ENCODE measurements around the gene CD81. TPM values are rescaled to one million over a fixed set of nuclear protein-coding genes. Genes with fewer than 3 reads are reported as not detected.

CD81 gene
- total and polyA plus RNA-seq, 2 donors (not counting 1 experiment from before 2014, with no cell fraction given) = 438 to 611 TPM

GRCh38 chr11:2367266-2368160 is 9.6 kb upstream of the CD81 start:
- TF ChIP-seq EZH2 (IDR thresholded peaks at IDR 0.05; ENCODE audit: low read length, missing control alignments) (no peak), CTCF (conservative IDR thresholded peaks at IDR 0.05 in 1 of 2, IDR thresholded peaks at IDR 0.05 in 1 of 2; ENCODE audit: low read depth in 1 of 2, low read length in 2 of 2) (no peak)
- DNase-seq (ENCODE audit: low read depth in 2 of 2) = no peak
- Histone ChIP-seq H3K9ac (ENCODE audit: insufficient read depth, low read length) (no peak overlapping the region), H3K4me2 (ENCODE audit: extremely low read depth, insufficient read depth, low read length) (no peak overlapping the region), H3K4me1 (ENCODE audit: control insufficient read depth, extremely low read depth, insufficient read depth, low read length) (no peaks in the 10 kb centered on the region), H3K36me3 (ENCODE audit: control insufficient read depth, insufficient read depth, low read length) (no peaks in the 10 kb centered on the region), H3K27ac (ENCODE audit: insufficient read depth, low read length) (no peak overlapping the region), H3K79me2 (ENCODE audit: control insufficient read depth, insufficient read depth, low read length) (no peaks in the 10 kb centered on the region), H2AFZ (ENCODE audit: low read length) (no peak overlapping the region), H3K9me3 (ENCODE audit: control insufficient read depth, insufficient read depth, low read depth, low read length) (no peaks in the 10 kb centered on the region), H3K27me3 (ENCODE audit: control insufficient read depth, insufficient read depth, low read length) (no peaks in the 10 kb centered on the region), H3K4me3 (replicated peaks in 1 of 4; ENCODE audit: control extremely low read depth in 1 of 4, insufficient read depth in 1 of 4, low read depth in 3 of 4, low read length in 4 of 4) (no peak overlapping the region), H4K20me1 (ENCODE audit: control insufficient read depth, extremely low read depth, insufficient read depth, low read length) (no peaks in the 10 kb centered on the region)

DNA sequence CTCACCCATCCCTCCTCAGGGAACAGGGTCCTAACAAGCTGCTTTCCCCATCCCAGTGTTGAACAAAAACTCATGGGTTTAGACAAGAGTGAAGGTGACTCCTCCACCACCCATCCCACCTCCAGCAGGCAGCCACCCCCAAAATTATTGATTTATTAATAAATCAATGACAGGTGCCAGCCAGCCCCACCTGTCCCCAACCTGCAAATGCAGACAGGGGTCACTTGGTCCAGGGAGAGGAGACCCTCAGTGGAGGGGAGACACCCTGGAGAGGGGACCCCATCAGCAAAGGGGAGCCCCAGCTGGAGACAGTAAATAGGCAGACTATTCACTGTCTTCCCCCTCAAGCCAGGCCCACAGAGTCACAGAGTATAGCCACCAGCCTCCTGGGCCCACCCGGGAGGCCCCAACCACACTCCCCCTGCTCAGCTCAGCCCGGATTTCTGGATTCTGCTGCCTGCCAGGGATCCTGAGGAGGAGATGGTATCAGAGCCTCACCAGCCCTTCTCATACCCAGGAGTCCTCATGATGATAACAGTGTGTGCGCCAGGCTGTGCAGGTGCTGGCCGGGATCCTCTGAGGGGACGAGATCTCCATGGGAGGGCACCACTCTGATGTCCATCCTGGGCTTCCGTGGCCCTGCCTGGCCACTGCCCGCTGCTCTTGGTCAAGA is 8.8 kb upstream of the CD81 start:
- H3K9ac ChIP-seq (ENCODE audit: insufficient read depth, low read length) = no peak overlapping the region
- H3K4me2 ChIP-seq (ENCODE audit: extremely low read depth, insufficient read depth, low read length) = no peak overlapping the region
- no peak for TF ChIP-seq EZH2 (IDR thresholded peaks at IDR 0.05; ENCODE audit: low read length, missing control alignments)
- TF ChIP-seq CTCF (conservative IDR thresholded peaks at IDR 0.05 in 1 of 2, IDR thresholded peaks at IDR 0.05 in 1 of 2; ENCODE audit: low read depth in 1 of 2, low read length in 2 of 2) = no peak
- no peaks in the 10 kb centered on the region for H3K27me3 ChIP-seq (ENCODE audit: control insufficient read depth, insufficient read depth, low read length)
- no peaks in the 10 kb centered on the region for H3K9me3 ChIP-seq (ENCODE audit: control insufficient read depth, insufficient read depth, low read depth, low read length)
- H3K4me1 ChIP-seq (ENCODE audit: control insufficient read depth, extremely low read depth, insufficient read depth, low read length) = no peaks in the 10 kb centered on the region
- H3K4me3 ChIP-seq (replicated peaks in 1 of 4; ENCODE audit: control extremely low read depth in 1 of 4, insufficient read depth in 1 of 4, low read depth in 3 of 4, low read length in 4 of 4) = no peak overlapping the region
- no peak overlapping the region for H3K27ac ChIP-seq (ENCODE audit: insufficient read depth, low read length)
- DNase-seq (ENCODE audit: low read depth in 2 of 2) = no peak
- no peaks in the 10 kb centered on the region for H3K79me2 ChIP-seq (ENCODE audit: control insufficient read depth, insufficient read depth, low read length)
- no peaks in the 10 kb centered on the region for H4K20me1 ChIP-seq (ENCODE audit: control insufficient read depth, extremely low read depth, insufficient read depth, low read length)
- H2AFZ ChIP-seq (ENCODE audit: low read length) = no peak overlapping the region
- H3K36me3 ChIP-seq (ENCODE audit: control insufficient read depth, insufficient read depth, low read length) = no peaks in the 10 kb centered on the region

- no peak for TF ChIP-seq CTCF (conservative IDR thresholded peaks at IDR 0.05 in 1 of 2, IDR thresholded peaks at IDR 0.05 in 1 of 2; ENCODE audit: low read depth in 1 of 2, low read length in 2 of 2)
- TF ChIP-seq EZH2 (IDR thresholded peaks at IDR 0.05; ENCODE audit: low read length, missing control alignments) = no peak
- DNase-seq (ENCODE audit: low read depth in 2 of 2) = no peak
Observed at GRCh38 chr11:2368851-2369180, 8.3 kb upstream of the CD81 start.

More at GRCh38 chr11:2368851-2369180, 8.3 kb upstream of the CD81 start:
- Histone ChIP-seq H3K27me3 (ENCODE audit: control insufficient read depth, insufficient read depth, low read length) (no peaks in the 10 kb centered on the region), H3K4me3 (replicated peaks in 1 of 4; ENCODE audit: control extremely low read depth in 1 of 4, insufficient read depth in 1 of 4, low read depth in 3 of 4, low read length in 4 of 4) (no peak overlapping the region), H3K4me2 (ENCODE audit: extremely low read depth, insufficient read depth, low read length) (no peak overlapping the region), H4K20me1 (ENCODE audit: control insufficient read depth, extremely low read depth, insufficient read depth, low read length) (no peaks in the 10 kb centered on the region), H3K9ac (ENCODE audit: insufficient read depth, low read length) (no peak overlapping the region), H3K36me3 (ENCODE audit: control insufficient read depth, insufficient read depth, low read length) (no peaks in the 10 kb centered on the region), H3K27ac (ENCODE audit: insufficient read depth, low read length) (no peak overlapping the region), H3K4me1 (ENCODE audit: control insufficient read depth, extremely low read depth, insufficient read depth, low read length) (no peaks in the 10 kb centered on the region), H2AFZ (ENCODE audit: low read length) (no peak overlapping the region), H3K9me3 (ENCODE audit: control insufficient read depth, insufficient read depth, low read depth, low read length) (no peaks in the 10 kb centered on the region), H3K79me2 (ENCODE audit: control insufficient read depth, insufficient read depth, low read length) (no peaks in the 10 kb centered on the region)
